WTC11 (cell line): ENCODE results near the gene NTMT1.

ENCODE experiments used
- NFE2L1 ChIP-seq: sonication (generic); formaldehyde crosslinking; IDR thresholded peaks from 2 replicates; pipeline ENCODE4 v1.8.1; 2023; ENCODE audit warnings: missing genetic modification reagents
- NFYB ChIP-seq: sonication (generic); formaldehyde crosslinking; conservative IDR thresholded peaks from 2 replicates; pipeline ENCODE4 v1.8.0; 2022; ENCODE audit warnings: low read depth, missing genetic modification reagents
- SP1 ChIP-seq: sonication (generic); formaldehyde crosslinking; conservative IDR thresholded peaks from 2 replicates; pipeline ENCODE4 v1.8.1; 2022; ENCODE audit warnings: missing genetic modification reagents
- ZSCAN18 ChIP-seq: fragments of 250-450 bp; sonication (Bioruptor Pico); IDR thresholded peaks from 2 replicates; pipeline ENCODE4 v2.1.2; 2022; ENCODE audit warnings: mild to moderate bottlenecking, moderate library complexity
- TF ChIP-seq, protein P1 (sequence below): fragments of 200-600 bp; IDR thresholded peaks from 2 replicates; pipeline ENCODE4 v1.8.0; 2022; ENCODE audit warnings: antibody characterized with exemption
- TF ChIP-seq, protein P2 (sequence below): sonication (generic); formaldehyde crosslinking; IDR thresholded peaks from 2 replicates; pipeline ENCODE4 v1.8.1; 2022; ENCODE audit warnings: mild to moderate bottlenecking, missing genetic modification reagents, moderate library complexity, borderline replicate concordance

GRCh38 chr9:129643706-129644105 lies 17.7 kb downstream of the NTMT1 start:
- TF ChIP-seq, protein P1, sequence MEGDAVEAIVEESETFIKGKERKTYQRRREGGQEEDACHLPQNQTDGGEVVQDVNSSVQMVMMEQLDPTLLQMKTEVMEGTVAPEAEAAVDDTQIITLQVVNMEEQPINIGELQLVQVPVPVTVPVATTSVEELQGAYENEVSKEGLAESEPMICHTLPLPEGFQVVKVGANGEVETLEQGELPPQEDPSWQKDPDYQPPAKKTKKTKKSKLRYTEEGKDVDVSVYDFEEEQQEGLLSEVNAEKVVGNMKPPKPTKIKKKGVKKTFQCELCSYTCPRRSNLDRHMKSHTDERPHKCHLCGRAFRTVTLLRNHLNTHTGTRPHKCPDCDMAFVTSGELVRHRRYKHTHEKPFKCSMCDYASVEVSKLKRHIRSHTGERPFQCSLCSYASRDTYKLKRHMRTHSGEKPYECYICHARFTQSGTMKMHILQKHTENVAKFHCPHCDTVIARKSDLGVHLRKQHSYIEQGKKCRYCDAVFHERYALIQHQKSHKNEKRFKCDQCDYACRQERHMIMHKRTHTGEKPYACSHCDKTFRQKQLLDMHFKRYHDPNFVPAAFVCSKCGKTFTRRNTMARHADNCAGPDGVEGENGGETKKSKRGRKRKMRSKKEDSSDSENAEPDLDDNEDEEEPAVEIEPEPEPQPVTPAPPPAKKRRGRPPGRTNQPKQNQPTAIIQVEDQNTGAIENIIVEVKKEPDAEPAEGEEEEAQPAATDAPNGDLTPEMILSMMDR = no peak
- TF ChIP-seq NFE2L1 (CRISPR knock-in tag) (no peak), ZSCAN18 (CRISPR knock-in tag) (no peak), NFYB (CRISPR knock-in tag) (no peak), SP1 (CRISPR knock-in tag) (no peak)
- TF ChIP-seq, protein P2, sequence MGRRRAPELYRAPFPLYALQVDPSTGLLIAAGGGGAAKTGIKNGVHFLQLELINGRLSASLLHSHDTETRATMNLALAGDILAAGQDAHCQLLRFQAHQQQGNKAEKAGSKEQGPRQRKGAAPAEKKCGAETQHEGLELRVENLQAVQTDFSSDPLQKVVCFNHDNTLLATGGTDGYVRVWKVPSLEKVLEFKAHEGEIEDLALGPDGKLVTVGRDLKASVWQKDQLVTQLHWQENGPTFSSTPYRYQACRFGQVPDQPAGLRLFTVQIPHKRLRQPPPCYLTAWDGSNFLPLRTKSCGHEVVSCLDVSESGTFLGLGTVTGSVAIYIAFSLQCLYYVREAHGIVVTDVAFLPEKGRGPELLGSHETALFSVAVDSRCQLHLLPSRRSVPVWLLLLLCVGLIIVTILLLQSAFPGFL = no peak
